A549 (cell line): Measurements from ENCODE around the gene TAF7. TPM values are rescaled to one million over a fixed set of nuclear protein-coding genes. Genes with fewer than 3 reads are reported as not detected.

Source experiments
- ATAC-seq, 2 experiments: fragments of 200-7000 bp in 1 of 2; fragments of >200 bp in 1 of 2; cut with Nextera tagmentation in 1 of 2; cut with Tn5 transposase in 1 of 2; 3 replicates each; pipeline versions ENCODE4 v1.8.0 to v1.9.1; 2018 to 2020; ENCODE audit warnings: mild to moderate bottlenecking in 1 of 2, moderate library complexity in 1 of 2
- CTCF ChIA-PET: fragments of 300-600 bp; sonication (Branson Sonifier 250); formaldehyde crosslinking; extraction: SDS; loops from one replicate; lab custom pipeline; 2021; ENCODE audit warnings: antibody characterized with exemption, inconsistent platforms; lab: Yijun Ruan, JAX
- POLR2A ChIA-PET: fragments of 350-600 bp; formaldehyde crosslinking; extraction: SDS; loops from one replicate; lab custom pipeline; 2021; ENCODE audit warnings: antibody characterized with exemption, inconsistent platforms; lab: Yijun Ruan, JAX
- DNase-seq, 2 experiments: peaks; one replicate each; pipeline versions ENCODE4 v3.0.0 to v3.0.0-alpha.2; 2011 to 2016; ENCODE audit warnings: low read depth in 1 of 2, low spot score in 1 of 2
- FAIRE-seq: peaks from 2 replicates; lab custom pipeline; 2011; peaks lifted over from hg19 to GRCh38; lab: Jason Lieb, UNC
- H3K27ac ChIP-seq, 2 experiments: fragments of >200 bp; sonication (Bioruptor Twin); formaldehyde crosslinking; 3 replicates each; pipeline ENCODE4 v1.5.1; 2016 to 2017
- H3K4me1 ChIP-seq: fragments of >200 bp; sonication (Bioruptor Twin); formaldehyde crosslinking; 3 replicates; pipeline ENCODE4 v1.6.1; 2016
- H3K4me2 ChIP-seq: fragments of >200 bp; sonication (Bioruptor Twin); formaldehyde crosslinking; 3 replicates; pipeline ENCODE4 v1.6.1; 2016
- H3K4me3 ChIP-seq: fragments of >200 bp; sonication (Bioruptor Twin); formaldehyde crosslinking; 3 replicates; pipeline ENCODE4 v1.5.1; 2016
- H3K9me3 ChIP-seq: fragments of >200 bp; sonication (Bioruptor Twin); formaldehyde crosslinking; 3 replicates; pipeline ENCODE4 v1.6.1; 2016
- CBX8 ChIP-seq: fragments of 200-600 bp; sonication (generic); IDR thresholded peaks from 2 replicates; pipeline ENCODE4 v1.6.1; 2016
- CEBPB ChIP-seq, 2 experiments: fragments of >200 bp in 1 of 2; sonication (Bioruptor Twin) in 1 of 2; formaldehyde crosslinking in 1 of 2; IDR thresholded peaks; 2 replicates each; pipeline ENCODE4 v1.6.1; 2012 to 2016
- CHD2 ChIP-seq: fragments of 150-350 bp; IDR thresholded peaks from 2 replicates; pipeline ENCODE4 v1.6.1; 2014; ENCODE audit warnings: low read length; ENCODE audit not compliant: partially characterized antibody
- CHD4 ChIP-seq: fragments of 200-600 bp; sonication (generic); IDR thresholded peaks from 2 replicates; pipeline ENCODE4 v1.6.1; 2016; ENCODE audit warnings: antibody characterized with exemption, mild to moderate bottlenecking, borderline replicate concordance
- EHF ChIP-seq: fragments of 250-450 bp; sonication (Bioruptor Pico); IDR thresholded peaks from 2 replicates; pipeline ENCODE4 v1.5.0; 2020; ENCODE audit warnings: mild to moderate bottlenecking
- EHMT2 ChIP-seq: fragments of 200-600 bp; sonication (generic); IDR thresholded peaks from 2 replicates; pipeline ENCODE4 v1.6.1; 2016; ENCODE audit warnings: antibody characterized with exemption, low read depth, mild to moderate bottlenecking, moderate library complexity
- ELK1 ChIP-seq: fragments of 150-350 bp; IDR thresholded peaks from 2 replicates; pipeline ENCODE4 v1.6.1; 2014; ENCODE audit warnings: low read depth, mild to moderate bottlenecking, low read length
- EP300 ChIP-seq, 2 experiments: fragments of >200 bp; sonication (Bioruptor Twin); formaldehyde crosslinking; IDR thresholded peaks; 2 replicates in 1 of 2; 3 replicates in 1 of 2; pipeline ENCODE4 v1.6.1; 2016 to 2017
- FOSB ChIP-seq: fragments of 250-450 bp; sonication (Bioruptor Pico); IDR thresholded peaks from 2 replicates; pipeline ENCODE4 v1.5.0; 2020; ENCODE audit warnings: mild to moderate bottlenecking, moderate library complexity
- FOSL2 ChIP-seq, 2 experiments: fragments of 450-650 bp in 1 of 2; fragments of >200 bp in 1 of 2; sonication (Bioruptor Twin) in 1 of 2; formaldehyde crosslinking; IDR thresholded peaks; 2 replicates each; pipeline versions ENCODE4 v1.5.0 to v1.6.1; 2016 to 2020; ENCODE audit warnings: mild to moderate bottlenecking in 1 of 2, moderate library complexity in 1 of 2
- FOXS1 ChIP-seq: fragments of 250-450 bp; sonication (Bioruptor Pico); IDR thresholded peaks from 2 replicates; pipeline ENCODE4 v1.5.0; 2020; ENCODE audit warnings: mild to moderate bottlenecking, moderate library complexity
- HES2 ChIP-seq: fragments of >200 bp; sonication (Bioruptor Twin); formaldehyde crosslinking; IDR thresholded peaks from 2 replicates; pipeline ENCODE4 v1.6.1; 2016
- HOXA7 ChIP-seq: fragments of 250-450 bp; sonication (Bioruptor Pico); IDR thresholded peaks from 2 replicates; pipeline ENCODE4 v1.5.0; 2020; ENCODE audit warnings: mild to moderate bottlenecking, moderate library complexity
- HOXB13 ChIP-seq: fragments of 250-450 bp; sonication (Bioruptor Pico); IDR thresholded peaks from 2 replicates; pipeline ENCODE4 v1.5.0; 2020; ENCODE audit warnings: low read depth, mild to moderate bottlenecking, moderate library complexity
- HOXB5 ChIP-seq: fragments of 250-450 bp; sonication (Bioruptor Pico); IDR thresholded peaks from 2 replicates; pipeline ENCODE4 v1.5.0; 2020; ENCODE audit warnings: mild to moderate bottlenecking, moderate library complexity
- KDM1A ChIP-seq: fragments of 200-600 bp; sonication (generic); IDR thresholded peaks from 2 replicates; pipeline ENCODE4 v1.6.1; 2016; ENCODE audit warnings: low read depth, mild to moderate bottlenecking
- KDM5A ChIP-seq: fragments of 200-600 bp; sonication (generic); IDR thresholded peaks from 2 replicates; pipeline ENCODE4 v1.6.1; 2016; ENCODE audit warnings: antibody characterized with exemption, mild to moderate bottlenecking
- MAFK ChIP-seq: fragments of 450-650 bp; IDR thresholded peaks from 2 replicates; pipeline ENCODE4 v1.6.1; 2014; ENCODE audit not compliant: partially characterized antibody
- NPAS2 ChIP-seq: fragments of 250-450 bp; sonication (Bioruptor Pico); IDR thresholded peaks from 2 replicates; pipeline ENCODE4 v1.8.0; 2022; ENCODE audit warnings: mild to moderate bottlenecking, moderate library complexity, borderline replicate concordance
- NR3C1 ChIP-seq: fragments of >200 bp; sonication (Bioruptor Twin); formaldehyde crosslinking; IDR thresholded peaks from 3 replicates; pipeline ENCODE4 v1.6.1; 2017
- PBX3 ChIP-seq: IDR thresholded peaks from 2 replicates; pipeline ENCODE4 v1.6.1; 2012
- PHF8 ChIP-seq: fragments of 200-600 bp; sonication (generic); IDR thresholded peaks from 2 replicates; pipeline ENCODE4 v1.6.1; 2016; ENCODE audit warnings: low read depth, mild to moderate bottlenecking, antibody characterized with exemption, moderate library complexity, borderline replicate concordance
- POLR2A ChIP-seq: IDR thresholded peaks from 2 replicates; pipeline ENCODE4 v1.6.1; 2012; ENCODE audit warnings: mild to moderate bottlenecking, low read length
- RAD21 ChIP-seq, 2 experiments: fragments of >200 bp in 1 of 2; sonication (Bioruptor Twin) in 1 of 2; formaldehyde crosslinking in 1 of 2; IDR thresholded peaks in 1 of 2; conservative IDR thresholded peaks in 1 of 2; 2 replicates in 1 of 2; 3 replicates in 1 of 2; pipeline ENCODE4 v1.6.1; 2012 to 2018; ENCODE audit warnings: inconsistent platforms in 1 of 2
- RNF2 ChIP-seq: fragments of 200-600 bp; sonication (generic); IDR thresholded peaks from 2 replicates; pipeline ENCODE4 v1.6.1; 2016; ENCODE audit warnings: low read depth, mild to moderate bottlenecking, antibody characterized with exemption, moderate library complexity, borderline replicate concordance
- SREBF2 ChIP-seq: fragments of 450-650 bp; IDR thresholded peaks from 2 replicates; pipeline ENCODE4 v1.6.1; 2014; ENCODE audit warnings: mild to moderate bottlenecking, moderate library complexity
- TFCP2L1 ChIP-seq: fragments of 250-450 bp; sonication (Bioruptor Pico); IDR thresholded peaks from 2 replicates; pipeline ENCODE4 v1.5.0; 2021; ENCODE audit warnings: mild to moderate bottlenecking
- USF2 ChIP-seq: fragments of 450-650 bp; IDR thresholded peaks from 2 replicates; pipeline ENCODE4 v1.6.1; 2014; ENCODE audit warnings: antibody characterized with exemption
- ZC3H11A ChIP-seq: fragments of 450-650 bp; IDR thresholded peaks from 2 replicates; pipeline ENCODE4 v1.6.1; 2014; ENCODE audit warnings: antibody characterized with exemption, mild to moderate bottlenecking
- ZFP36 ChIP-seq: fragments of 450-650 bp; IDR thresholded peaks from 2 replicates; pipeline ENCODE4 v1.6.1; 2014; ENCODE audit warnings: borderline replicate concordance; ENCODE audit not compliant: partially characterized antibody
- ZSCAN20 ChIP-seq: fragments of 250-450 bp; sonication (Bioruptor Pico); IDR thresholded peaks from 2 replicates; pipeline ENCODE4 v1.8.0; 2022; ENCODE audit warnings: mild to moderate bottlenecking, moderate library complexity
- WGBS: methylation state at CpG from one replicate; pipeline ENCODE4 v1.1.6; 2017; ENCODE audit errors: missing lambda C conversion rate; 5-methylcytosine and 5-hydroxymethylcytosine counted together
- polyA minus RNA-seq: library from RNA; depleted of rRNA, polyadenylated mRNA; stranded (reverse); fragments of >200 nt; gene quantifications from 2 replicates; pipeline ENCODE4 v1.2.3, GENCODE V29; 2011; rRNA and poly(A)+ RNA removed
- polyA plus RNA-seq, 4 experiments: library from polyadenylated mRNA; depleted of rRNA in 3 of 4; stranded (reverse); fragments of >200 nt; fragmentation: RNase III in 1 of 4; extraction: RNeasy Plus Mini Kit Qiagen cat#74134 plus additional on column Dnase treatment in 1 of 4; gene quantifications; 2 replicates in 3 of 4; 3 replicates in 1 of 4; pipeline ENCODE4 v1.2.3, GENCODE V29; 2011 to 2017
- TF ChIP-seq, protein P1 (sequence below): fragments of >200 bp; sonication (Bioruptor Twin); formaldehyde crosslinking; IDR thresholded peaks from 3 replicates; pipeline ENCODE4 v1.6.1; 2016
- TF ChIP-seq, protein P2 (sequence below): fragments of >200 bp; sonication (Bioruptor Twin); formaldehyde crosslinking; IDR thresholded peaks from 3 replicates; pipeline ENCODE4 v1.5.1; 2016

Gene TAF7
- polyA plus RNA-seq (2011; rRNA removed), result 78.1 and 90.6 TPM in 2 replicates
- polyA plus RNA-seq (2012; cell fraction: cytosol; rRNA removed), result 20.5 and 20.6 TPM in 2 replicates
- polyA plus RNA-seq (2012; cell fraction: nucleus; rRNA removed), result 11.7 and 19.7 TPM in 2 replicates
- 67.3 to 72.6 TPM (median 71.3 TPM) in 3 replicates for polyA plus RNA-seq (2017; fragmentation: RNase III; extraction: RNeasy Plus Mini Kit Qiagen cat#74134 plus additional on column Dnase treatment)
- 25.9 and 26.0 TPM in 2 replicates for polyA minus RNA-seq

DNA sequence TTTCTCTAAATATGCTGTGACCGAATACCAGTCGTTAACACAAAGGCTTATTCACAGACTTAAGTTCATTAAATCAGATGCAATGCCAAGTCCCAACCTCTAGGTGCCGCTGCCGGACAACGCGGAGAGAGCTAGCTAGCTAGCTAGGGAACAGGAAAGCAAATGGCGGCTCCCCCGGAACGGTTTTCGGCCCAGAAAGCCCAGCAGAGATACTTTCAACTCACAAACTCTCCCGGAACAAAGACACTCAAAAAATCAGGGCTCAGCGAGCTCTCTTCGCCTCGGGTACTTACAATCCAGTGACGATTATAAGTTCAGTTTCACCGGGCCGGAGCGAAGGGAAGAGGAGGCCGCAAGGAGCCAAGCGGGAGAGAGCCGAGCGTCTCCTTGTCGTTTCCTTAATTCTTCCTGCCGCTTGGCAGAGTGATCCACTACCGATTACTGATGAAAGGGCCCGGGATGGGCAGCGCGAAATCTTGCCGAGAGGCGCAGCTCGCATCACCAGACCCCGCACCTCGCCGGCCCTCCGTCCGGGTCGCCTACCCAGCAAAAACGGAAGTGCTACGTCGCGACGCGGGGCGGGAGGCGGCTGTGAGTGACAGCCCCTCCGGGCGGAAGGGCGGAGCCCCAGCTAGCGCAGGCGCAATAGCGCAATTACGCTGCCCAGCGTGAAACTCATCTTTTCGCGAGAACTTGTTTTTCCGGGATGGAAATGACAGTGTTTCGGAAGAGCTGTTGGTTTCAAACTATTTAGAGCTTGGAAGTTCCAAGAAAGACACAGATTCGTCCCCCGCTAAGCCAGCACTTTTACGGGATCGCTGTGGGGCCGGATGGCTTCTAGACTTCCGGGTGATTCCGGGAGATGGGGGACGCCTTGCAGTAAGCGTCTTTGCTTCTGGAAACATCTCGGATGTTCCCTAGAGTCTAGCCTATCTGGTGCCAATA lies at the start of gene TAF7:
TAF7 (minus strand) TSS at position 560 of the 945 bp plus-strand sequence. CDS start 740 bp downstream, outside the sequence.
- peak; percentile 75 to 96 for DNase-seq
- Histone ChIP-seq H3K27ac (peak within 1 kb of the TSS; percentile 84 to 93), H3K4me2 (peak within 1 kb of the TSS; percentile 72), H3K9me3 (peaks cover 75% of the 10 kb centered on the region), H3K4me1 (no peaks in the 10 kb centered on the region), H3K4me3 (peak within 1 kb of the TSS; percentile 68)
- 1% methylated on average over 49 of the region's 67 CpGs for WGBS
- ChIA-PET POLR2A (interaction anchor here (0.5 to 2.4 kb wide), 24 partner anchors 8 to 692 kb away, joined by 3 to 33 read pairs (median 4); partner anchors contain the start of genes DIAPH1, GNPDA1, PCDHB11 and PCDHB2), CTCF (interaction anchor here (0.5 to 5.1 kb wide), 33 partner anchors 9 to 446 kb away, joined by 3 to 45 read pairs (median 4); partner anchors contain the start of genes DIAPH1, PCDHA12, PCDHB2 and PCDHB6)
- ATAC-seq, result peak; percentile 97 to 98
- FAIRE-seq, result no peak
- TF ChIP-seq, protein P1, sequence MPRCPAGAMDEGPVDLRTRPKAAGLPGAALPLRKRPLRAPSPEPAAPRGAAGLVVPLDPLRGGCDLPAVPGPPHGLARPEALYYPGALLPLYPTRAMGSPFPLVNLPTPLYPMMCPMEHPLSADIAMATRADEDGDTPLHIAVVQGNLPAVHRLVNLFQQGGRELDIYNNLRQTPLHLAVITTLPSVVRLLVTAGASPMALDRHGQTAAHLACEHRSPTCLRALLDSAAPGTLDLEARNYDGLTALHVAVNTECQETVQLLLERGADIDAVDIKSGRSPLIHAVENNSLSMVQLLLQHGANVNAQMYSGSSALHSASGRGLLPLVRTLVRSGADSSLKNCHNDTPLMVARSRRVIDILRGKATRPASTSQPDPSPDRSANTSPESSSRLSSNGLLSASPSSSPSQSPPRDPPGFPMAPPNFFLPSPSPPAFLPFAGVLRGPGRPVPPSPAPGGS, result peak; percentile 91
- no peak for TF ChIP-seq ZFP36
- TF ChIP-seq USF2, result no peak
- no peak for TF ChIP-seq ZC3H11A
- TF ChIP-seq POLR2A, result peak; percentile 79
- 0 out of 2 replicates have a peak, but pooled peaks have one; percentile 39 for TF ChIP-seq ELK1
- no peak for TF ChIP-seq HES2
- no peak for TF ChIP-seq EHF (CRISPR knock-in tag)
- no peak for TF ChIP-seq EHMT2
- TF ChIP-seq RAD21 (conservative IDR thresholded peaks at IDR 0.05 in 1 of 2, IDR thresholded peaks at IDR 0.05 in 1 of 2), result no peak; a peak in 1 of 5 replicates
- TF ChIP-seq PHF8, result peak; percentile 100
- no peak for TF ChIP-seq HOXB13 (CRISPR knock-in tag)
- no peak for TF ChIP-seq SREBF2
- TF ChIP-seq HOXA7 (CRISPR knock-in tag), result no peak
- TF ChIP-seq ZSCAN20 (CRISPR knock-in tag), result no peak
- TF ChIP-seq EP300 (IDR thresholded peaks at IDR 0.05), result no peak
- TF ChIP-seq KDM5A, result no peak
- TF ChIP-seq CEBPB (IDR thresholded peaks at IDR 0.05), result no peak
- TF ChIP-seq NPAS2 (CRISPR knock-in tag), result no peak
- no peak for TF ChIP-seq FOSL2 (IDR thresholded peaks at IDR 0.05)
- no peak for TF ChIP-seq FOSL2 (CRISPR knock-in tag; IDR thresholded peaks at IDR 0.05)
- TF ChIP-seq, protein P2, sequence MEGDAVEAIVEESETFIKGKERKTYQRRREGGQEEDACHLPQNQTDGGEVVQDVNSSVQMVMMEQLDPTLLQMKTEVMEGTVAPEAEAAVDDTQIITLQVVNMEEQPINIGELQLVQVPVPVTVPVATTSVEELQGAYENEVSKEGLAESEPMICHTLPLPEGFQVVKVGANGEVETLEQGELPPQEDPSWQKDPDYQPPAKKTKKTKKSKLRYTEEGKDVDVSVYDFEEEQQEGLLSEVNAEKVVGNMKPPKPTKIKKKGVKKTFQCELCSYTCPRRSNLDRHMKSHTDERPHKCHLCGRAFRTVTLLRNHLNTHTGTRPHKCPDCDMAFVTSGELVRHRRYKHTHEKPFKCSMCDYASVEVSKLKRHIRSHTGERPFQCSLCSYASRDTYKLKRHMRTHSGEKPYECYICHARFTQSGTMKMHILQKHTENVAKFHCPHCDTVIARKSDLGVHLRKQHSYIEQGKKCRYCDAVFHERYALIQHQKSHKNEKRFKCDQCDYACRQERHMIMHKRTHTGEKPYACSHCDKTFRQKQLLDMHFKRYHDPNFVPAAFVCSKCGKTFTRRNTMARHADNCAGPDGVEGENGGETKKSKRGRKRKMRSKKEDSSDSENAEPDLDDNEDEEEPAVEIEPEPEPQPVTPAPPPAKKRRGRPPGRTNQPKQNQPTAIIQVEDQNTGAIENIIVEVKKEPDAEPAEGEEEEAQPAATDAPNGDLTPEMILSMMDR, result peak; percentile 78
- no peak for TF ChIP-seq RNF2
- no peak for TF ChIP-seq CHD4
- no peak for TF ChIP-seq FOSB
- peak; percentile 74 for TF ChIP-seq CHD2
- no peak for TF ChIP-seq FOXS1
- no peak for TF ChIP-seq NR3C1
- TF ChIP-seq MAFK, result peak; percentile 73
- no peak for TF ChIP-seq CBX8
- TF ChIP-seq TFCP2L1 (CRISPR knock-in tag), result 0 out of 2 replicates have a peak, but pooled peaks have one; percentile 41
- TF ChIP-seq PBX3, result peak; percentile 96
- TF ChIP-seq HOXB5 (CRISPR knock-in tag), result peak; percentile 35; the same call in 1 of the 2 replicates
- no peak for TF ChIP-seq KDM1A
